Measurements from ENCODE around the gene TUG1. TPM values are rescaled to one million over a fixed set of nuclear protein-coding genes. Genes with fewer than 3 reads are reported as not detected.

TUG1 gene
- total RNA-seq, 1 donor from 2014 or later, result 52.6 TPM

DNA sequence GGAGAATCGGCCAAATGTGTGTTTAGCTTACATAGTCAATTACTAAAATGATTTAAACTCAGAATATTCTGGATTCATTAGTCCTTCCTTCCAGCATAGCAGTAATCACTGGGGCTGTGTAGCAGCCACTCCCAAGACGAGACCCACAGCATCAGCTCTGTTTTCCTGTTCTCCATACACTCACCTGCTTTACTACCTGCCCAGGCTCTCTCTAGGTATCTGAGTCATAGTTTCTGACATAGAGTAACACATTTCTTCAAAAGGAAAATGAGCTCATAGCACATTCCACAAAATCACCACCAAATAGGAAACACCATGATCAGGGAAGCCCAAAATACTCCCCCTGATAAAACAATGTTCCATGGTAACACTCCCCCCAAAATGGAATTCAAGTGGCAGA, 23.4 kb upstream of the TUG1 start:
- DNase-seq (ENCODE audit: low spot score), result no peak
- intact Hi-C loops (cut with DNase I), result loop anchor here (5.0 to 10.0 kb wide), 2 partner anchors 162 to 279 kb away; partner anchors contain the start of gene SELENOM

DNA sequence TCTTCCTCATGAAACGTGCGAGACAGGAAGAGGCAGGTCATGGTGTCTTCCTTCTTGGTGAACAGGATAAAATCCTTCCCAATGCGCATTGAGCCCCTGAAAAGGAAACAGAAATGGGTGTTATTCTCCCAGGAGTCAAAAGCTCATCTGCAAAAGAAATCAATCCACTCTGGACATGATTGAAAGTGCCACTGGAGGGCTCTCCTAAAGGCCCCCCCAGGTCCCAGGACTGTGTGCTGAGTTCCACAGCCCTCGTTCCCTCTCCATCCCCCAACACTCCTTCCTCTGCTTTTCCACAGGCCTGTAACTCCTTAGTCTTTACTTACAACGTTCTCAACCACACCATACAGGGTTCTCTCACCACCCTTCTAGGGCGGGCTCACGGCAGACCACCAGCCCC, 22.7 kb upstream of the TUG1 start:
- no peak for DNase-seq (ENCODE audit: low spot score)
- intact Hi-C loops (cut with DNase I), result loop anchor here (5.0 to 10.0 kb wide), 2 partner anchors 161 to 278 kb away; partner anchors contain the start of gene SELENOM

DNA sequence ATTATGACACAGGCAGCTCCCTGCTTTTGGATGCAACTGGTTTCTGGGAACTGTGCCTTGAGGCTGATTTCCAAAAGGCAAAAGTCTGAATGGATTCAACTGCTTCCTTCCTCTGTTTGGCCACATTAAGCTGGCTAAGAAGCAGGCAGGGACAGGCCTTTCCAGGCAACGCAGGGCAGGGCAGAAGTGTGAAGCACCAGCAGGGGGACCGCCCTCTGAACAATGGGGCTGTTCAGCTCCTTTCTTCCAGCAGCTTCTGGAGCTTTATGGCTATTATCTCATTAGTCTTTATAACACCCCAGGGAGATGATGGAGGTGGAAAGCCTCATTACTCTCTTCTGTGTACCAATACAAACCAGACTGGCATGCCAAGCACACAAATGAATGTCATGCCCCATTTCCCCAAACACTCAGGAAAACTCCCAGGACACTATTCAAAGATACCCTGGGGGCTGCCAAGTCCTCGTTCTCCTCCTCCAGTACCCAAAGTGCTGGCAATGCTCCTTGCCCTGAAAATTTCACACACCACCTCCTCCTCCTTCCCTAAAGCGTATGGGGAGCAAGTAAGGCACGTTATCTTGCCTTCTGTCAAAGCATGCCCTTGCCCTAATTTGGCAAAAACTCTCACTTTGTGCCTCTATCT, 21.8 kb upstream of the TUG1 start:
- intact Hi-C loops (cut with DNase I), result loop anchor here (1.0 to 10.0 kb wide), 3 partner anchors 139 to 278 kb away; partner anchors contain the start of gene SELENOM
- DNase-seq (ENCODE audit: low spot score), result peak; percentile 83

DNA sequence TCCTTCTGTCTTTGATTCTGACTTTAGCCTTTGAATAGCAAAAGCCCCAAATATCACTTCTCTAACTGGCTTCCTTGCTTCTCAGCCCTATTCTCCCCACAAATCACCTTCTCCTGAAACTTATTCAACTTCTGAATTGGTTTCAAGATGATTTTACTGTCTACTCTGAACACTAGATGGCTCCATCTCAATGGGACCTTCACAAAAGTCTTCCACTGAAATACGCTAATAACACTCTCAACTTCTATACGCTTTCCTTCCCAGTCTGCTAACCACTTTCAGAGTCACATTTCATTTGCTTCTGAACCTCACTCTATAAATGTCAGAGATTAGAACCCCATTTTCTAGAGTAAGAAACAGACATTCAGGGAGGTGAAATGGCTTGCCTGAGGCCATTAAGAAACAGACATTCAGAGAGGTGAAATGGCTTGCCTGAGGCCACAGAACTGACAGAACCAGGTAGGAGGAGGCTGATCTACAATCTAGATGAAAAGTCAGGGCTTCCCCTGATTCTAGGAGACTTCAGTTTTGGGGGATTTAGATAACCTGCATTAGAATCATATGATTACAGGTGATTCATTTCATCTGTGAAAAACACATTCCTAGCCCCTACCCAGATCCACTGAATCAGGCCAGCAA, 21.1 kb upstream of the TUG1 start:
- intact Hi-C loops (cut with DNase I), result loop anchor here (1.0 to 10.0 kb wide), 4 partner anchors 138 to 277 kb away; partner anchors contain the start of gene SELENOM
- DNase-seq (ENCODE audit: low spot score), result no peak

DNA sequence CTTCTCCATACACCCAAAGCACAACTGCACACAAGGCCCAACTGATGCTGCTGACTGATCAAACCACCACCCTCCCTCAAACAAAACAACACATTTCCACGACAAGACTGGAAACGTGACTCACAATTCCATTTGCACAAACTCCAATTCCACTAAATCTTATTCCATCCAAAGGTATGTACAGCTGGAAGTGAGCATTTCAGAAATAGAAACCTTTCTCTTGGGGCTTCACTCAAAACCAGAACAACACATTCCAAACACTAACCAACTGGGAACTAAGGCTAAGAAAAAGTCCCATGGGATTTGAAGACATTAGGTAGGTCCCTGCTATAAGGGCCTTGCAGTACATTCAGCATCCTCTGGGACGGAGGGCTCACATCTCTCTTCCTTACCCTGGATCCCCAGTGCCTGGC, 20.1 kb upstream of the TUG1 start:
- intact Hi-C loops (cut with DNase I), result loop anchor here (2.0 to 10.0 kb wide), 3 partner anchors 158 to 276 kb away; partner anchors contain the start of gene SELENOM
- no peak for DNase-seq (ENCODE audit: low spot score)

DNA sequence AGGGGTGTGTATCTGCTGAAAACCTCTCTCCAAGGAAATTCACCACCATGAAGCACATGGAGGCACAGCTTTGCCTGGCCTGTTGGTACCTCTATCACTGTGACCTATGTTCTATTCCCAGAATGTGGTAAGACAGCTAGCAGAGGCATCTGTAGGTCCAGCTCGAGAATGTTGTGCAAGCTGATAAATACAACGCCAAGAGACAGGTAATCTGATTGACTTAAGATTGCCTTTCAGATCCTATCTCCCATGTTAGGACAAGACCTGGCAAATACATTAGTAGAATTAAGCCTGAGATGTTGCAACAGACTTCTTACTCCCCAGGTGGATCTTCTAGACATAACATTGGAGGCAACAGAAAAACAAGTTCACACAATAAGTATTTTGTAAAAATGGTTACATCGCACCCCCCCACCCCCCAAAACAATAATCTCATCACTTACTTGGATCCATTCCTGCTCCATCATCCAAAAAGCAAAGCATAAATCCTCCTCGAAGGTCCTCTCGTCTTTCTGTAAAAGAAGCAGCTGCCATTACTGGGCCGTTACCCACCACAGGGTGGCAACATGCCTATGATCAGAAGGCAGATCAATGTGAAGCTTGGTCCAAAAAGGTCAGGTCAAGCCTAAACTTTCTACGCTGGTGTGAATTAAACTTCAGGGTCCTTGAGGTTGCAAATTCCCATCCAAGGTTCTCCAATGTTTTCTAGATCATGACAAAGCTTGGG, 19.0 kb upstream of the TUG1 start:
- no peak for DNase-seq (ENCODE audit: low spot score)
- intact Hi-C loops (cut with DNase I), result loop anchor here (2.0 to 10.0 kb wide), 3 partner anchors 157 to 275 kb away; partner anchors contain the start of gene SELENOM

DNA sequence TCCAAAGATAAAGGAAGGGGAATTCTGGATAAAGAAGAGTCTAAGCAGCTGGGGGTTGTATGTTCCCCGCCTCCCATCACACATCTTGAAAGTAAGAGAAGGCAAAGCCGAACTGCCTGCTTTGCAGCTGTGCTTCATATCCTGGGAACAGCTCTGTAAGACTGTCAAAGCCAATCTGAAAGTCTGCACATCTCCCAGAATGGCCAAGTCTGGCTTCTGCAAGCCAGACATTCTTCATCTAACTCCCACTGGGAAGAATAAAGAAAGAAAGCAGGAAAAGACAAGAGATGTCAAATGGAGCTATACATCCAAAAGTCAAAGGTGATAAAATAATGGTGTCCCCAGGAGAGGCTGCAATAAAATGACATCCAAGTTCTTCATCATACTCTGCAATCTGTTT, 15.9 kb upstream of the TUG1 start:
- intact Hi-C loops (cut with DNase I), result no loop called here
- no peak for DNase-seq (ENCODE audit: low spot score)

DNA sequence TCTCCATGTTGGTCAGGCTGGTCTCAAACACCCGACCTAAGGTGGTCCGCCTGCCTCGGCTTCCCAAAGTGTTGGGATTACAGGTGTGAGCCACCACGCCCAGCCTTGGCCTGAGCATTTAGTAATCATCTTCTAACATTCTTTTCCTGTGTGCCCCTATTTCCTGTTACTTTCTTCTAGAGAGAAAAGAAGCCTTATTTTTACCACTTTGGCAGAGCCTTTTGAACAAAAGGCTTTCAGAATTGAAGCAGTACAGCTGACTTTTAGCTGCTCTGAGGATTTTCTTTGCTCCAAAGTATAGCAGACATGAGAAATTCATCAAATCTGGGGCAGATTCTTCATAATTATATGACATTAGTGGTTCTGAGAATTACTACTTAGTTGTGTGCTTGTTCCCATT, 13.9 kb upstream of the TUG1 start:
- intact Hi-C loops (cut with DNase I), result no loop called here
- DNase-seq (ENCODE audit: low spot score), result no peak

DNA sequence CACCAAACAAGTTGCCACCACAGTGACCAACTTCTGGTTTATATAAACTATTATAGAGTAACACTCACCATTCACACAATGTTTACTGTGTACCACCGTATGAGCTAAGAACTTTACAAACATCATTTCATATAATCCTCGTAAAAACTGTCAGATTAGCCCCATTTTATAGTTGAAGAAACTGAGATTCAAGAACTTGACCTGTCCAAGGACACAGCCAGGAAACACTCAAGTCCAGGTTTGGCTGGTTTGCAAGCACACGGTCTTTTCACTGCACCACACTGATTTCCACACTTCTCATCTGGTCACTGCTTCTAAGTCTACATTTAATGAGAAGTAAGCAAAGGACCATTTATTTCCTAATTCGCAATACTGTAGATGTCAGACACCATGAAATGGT, 4.2 kb upstream of the TUG1 start:
- no peak for DNase-seq (ENCODE audit: low spot score)

DNA sequence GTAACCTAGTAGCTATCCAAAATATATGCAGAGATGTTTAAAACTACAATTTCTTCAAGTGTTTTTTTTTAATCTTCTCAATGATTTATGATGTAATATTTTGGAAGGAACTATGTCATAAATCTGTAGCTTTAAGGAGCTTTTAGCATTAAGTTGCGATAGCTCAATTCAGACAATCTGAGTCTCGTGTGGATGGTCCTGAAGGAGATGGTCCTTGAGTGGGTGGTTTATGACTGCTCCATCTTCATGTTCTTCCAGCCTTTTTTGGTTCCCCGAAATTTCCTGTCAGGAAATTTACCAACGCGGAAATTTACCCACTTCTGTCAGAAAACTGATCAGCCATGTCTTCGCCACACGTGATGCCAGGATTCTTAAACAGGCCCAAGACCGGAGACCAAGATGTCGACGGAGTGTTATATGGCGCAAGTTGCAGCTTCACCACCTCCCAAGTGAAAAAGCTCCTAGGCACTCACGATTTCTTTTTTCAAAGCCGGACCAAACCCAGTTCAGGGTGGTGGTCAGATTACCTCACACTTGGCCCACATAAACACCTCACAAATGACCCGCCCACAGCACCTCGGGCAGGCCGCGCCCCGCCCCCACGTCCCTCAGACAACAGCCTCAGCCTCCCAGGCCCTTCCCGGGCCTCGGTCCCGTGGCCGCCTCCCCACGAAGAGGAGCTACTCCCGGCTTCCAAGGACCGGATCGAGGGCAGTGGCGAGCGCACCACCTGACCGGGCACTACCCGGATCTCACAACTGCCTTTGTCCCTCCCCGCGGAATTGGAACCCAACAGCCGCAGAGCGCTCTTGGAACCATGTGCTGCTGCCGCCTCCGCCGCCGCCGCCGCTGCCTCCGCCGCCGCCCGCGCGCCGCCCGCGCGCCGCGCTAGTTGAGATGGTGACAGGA, 796 bp upstream of the TUG1 start, which contains the start of gene MORC2:
TSS of gene MORC2 (minus strand) at position 760 of the 909 bp plus-strand sequence. CDS start 885 bp downstream, outside the sequence.
- intact Hi-C loops (cut with DNase I), result loop anchor here (2.0 kb wide), 1 partner anchor 113 kb away; the partner anchor contains the start of gene SMTN
- DNase-seq (ENCODE audit: low spot score), result no peak

More for the DNA sequence above, 4.2 kb upstream of the TUG1 start:
- intact Hi-C loops (cut with DNase I), result no loop called here

DNA sequence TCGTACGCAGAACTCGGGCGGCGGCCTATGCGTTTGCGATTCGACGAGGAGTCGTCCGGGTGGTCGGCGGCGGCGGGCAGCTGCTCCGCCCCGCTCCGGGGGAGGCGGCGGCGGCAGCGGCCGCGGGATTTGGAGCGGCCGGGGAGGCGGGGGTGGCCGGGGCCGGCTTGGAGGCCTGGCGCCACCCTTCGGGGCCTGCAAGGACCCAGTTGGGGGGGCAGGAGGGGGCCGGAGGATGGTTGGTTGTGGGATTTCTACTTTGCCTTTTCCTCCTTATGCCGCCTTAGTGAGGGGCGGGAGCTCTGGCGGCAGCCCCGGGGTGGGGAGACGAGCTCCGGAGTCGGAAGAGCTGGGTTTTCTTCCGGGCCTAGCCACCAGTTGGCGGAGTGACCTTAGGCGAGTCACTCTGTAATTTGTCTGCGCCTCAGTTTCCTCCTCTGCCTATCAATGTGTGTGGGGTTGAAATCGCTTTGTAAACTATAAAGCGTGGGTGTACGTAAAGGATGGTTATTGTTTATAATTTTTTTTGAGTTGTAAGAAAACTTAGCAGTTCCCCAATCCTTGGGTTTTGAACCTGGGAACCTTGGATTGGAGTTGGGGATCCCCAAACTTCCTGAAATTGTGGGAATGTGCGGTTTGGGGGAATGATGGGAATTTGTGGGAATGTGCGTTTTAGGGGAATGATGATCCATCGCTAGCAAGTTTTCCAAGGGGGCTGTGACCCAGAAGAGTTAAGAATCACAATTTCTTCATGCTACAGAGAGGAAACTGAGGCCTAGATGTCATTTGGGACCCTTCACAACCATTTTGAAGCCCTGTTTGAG, 679 bp downstream of the TUG1 start:
- intact Hi-C loops (cut with DNase I), result loop anchor here (2.0 kb wide), 1 partner anchor 111 kb away; the partner anchor contains the start of gene SMTN
- DNase-seq (ENCODE audit: low spot score), result no peak

DNA sequence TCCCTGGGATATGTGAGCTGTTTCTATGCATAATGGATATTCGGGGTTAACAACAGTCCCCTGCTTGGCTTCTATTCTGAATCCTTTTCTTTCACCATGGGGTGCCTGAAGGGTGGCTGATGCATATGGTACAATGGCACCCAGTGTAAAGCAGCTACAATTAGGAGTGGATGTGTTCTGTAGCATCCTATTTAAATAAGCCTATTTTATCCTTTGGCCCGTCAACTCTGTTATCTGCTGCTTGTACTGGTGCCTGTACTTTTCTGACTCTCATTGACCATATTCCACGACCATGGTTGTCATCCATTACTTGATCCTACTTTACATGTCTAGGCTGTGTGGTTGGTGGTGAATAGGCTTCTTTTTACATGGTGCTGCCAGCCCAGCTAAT, 1.3 kb downstream of the TUG1 start:
- intact Hi-C loops (cut with DNase I), result no loop called here
- no peak for DNase-seq (ENCODE audit: low spot score)

DNA sequence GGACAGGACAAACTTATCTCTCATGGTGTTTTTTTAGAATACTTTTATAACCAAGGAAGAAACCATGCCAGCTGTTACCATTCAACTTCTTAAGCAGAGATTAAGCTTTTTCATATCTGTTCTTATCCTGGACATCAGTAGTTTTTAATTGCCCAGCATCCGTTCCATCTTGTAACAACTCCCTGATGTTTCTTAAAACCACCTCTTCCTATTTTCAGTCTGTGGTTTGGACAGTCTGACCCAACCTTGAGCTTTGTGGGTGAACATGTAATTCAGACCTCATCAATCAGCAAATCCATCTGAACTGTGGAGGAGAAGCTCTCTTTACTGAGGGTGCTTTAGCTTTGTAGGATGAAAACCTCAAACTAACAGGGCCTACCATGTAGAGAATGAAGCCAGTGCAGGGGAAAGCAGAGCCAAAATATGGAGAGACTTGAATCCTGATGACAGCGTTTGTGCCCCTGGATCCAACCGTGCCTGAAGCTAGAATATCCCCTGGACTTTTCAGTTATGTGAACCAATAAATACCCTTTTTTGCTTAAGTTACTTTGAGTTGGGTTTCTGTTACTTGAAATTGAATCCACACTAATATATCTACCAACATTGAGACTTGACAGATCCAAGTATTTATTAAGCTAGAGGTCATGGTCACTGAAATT, 9.4 kb downstream of the TUG1 start:
- DNase-seq (ENCODE audit: low spot score), result no peak
- intact Hi-C loops (cut with DNase I), result no loop called here

DNA sequence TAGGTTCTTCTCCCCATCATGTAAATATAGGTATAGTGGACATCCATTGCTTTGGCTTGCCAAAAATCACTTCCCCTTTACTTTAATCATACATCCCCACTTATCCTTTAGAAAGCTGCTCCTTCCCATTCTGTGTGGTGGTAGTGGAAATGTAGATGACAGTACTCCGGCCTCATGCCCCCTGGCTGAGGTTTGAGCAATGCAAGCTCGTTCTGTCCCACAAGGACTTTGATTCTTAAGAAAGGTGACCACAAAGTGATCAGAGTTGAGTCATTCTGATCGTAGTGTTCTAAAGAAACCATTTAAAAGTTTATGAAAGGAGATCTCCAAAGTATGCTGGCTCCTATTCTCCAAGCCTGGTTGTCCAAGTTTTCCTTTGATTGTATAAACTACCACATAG, 10.9 kb downstream of the TUG1 start:
- no peak for DNase-seq (ENCODE audit: low spot score)
- intact Hi-C loops (cut with DNase I), result no loop called here

DNA sequence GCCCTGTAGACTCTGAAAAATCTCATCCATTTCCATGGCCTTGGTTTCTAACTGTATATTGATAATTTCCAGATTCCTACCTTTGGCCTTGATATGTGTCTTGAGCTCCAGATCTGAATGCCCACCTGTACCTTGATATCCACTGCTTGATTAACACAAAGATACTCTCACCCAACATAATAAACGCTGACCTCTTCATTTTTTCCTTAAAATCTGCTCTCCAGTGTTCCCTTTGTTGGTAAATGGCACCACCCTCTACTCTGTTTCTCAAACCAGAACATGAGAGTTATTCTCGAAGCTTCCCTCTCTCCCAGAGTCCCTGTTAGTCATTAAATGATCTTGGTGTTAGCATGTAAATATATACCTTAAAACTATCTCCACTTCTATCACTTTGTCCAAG, 13.4 kb downstream of the TUG1 start:
- DNase-seq (ENCODE audit: low spot score), result no peak
- intact Hi-C loops (cut with DNase I), result no loop called here

DNA sequence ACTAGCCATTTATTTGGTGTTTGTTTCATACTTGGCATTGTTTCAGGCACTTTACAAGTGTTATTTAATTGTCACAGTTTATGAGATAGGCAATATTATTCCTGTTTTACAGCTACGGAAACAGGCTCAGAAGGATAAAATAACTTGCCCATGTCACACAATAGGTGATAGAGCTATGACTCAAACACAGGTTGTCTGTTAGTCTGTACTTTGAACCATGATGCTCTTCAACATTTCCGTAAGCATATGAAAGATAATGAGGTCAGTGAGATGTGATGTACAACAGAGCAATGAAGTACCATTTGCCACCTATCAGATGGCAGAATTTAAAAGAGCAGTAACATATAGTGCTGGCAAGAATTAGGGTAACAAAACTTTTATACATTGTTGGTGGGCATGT, 15.3 kb downstream of the TUG1 start:
- intact Hi-C loops (cut with DNase I), result no loop called here
- no peak for DNase-seq (ENCODE audit: low spot score)

DNA sequence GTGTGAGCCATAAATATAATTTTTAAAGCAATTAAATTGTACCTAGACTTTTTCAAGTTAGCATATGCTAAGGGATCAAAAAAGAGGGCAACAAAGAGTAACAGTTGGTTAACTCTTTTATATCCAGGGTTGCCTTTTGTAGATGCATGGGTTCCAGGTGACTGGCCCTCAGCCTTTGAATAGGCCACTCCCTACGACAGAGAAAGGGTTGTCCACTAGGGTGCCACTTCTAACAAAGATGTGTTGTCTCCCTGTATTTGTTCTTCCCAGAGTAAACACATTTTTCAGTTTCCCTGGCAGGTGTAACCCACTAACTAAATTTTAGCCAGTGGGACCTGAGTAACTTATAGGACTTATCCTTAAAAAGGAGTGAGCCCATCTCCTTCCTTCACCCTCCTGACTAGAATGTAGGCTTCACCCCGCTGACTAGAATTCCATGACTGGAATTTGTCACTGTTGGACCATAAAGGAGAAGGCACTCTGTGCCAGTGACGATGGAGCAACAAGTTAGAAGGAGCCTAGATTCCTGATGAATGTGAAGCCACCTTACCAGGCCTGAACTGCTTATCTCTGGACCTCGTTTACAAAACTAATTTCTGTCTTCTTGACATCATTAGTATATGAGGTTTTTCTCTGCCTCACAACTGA, 16.6 kb downstream of the TUG1 start:
- no peak for DNase-seq (ENCODE audit: low spot score)
- intact Hi-C loops (cut with DNase I), result no loop called here

All from cardiac septum (tissue), 1 donor.